Stimulated activated CD4-positive, alpha-beta T cell treated with anti-CD3 and anti-CD28 coated beads, Interleukin-2, amount 100 ng/mL, for 24 hours (primary cell): ENCODE data around the gene ZBTB1.
A peak's percentile ranks its signal among the peaks of the same experiment; 100 is the strongest.
"Not testable (repeated sequence)": the region's sequence is repeated elsewhere in the genome, so short reads cannot be mapped to it uniquely, and the experiment has no call there.

Experiments used
- DNase-seq, 2 donors: peaks; one replicate each; pipeline ENCODE4 v3.0.0-alpha.2; 2020

The ZBTB1 gene

GRCh38 chr14:64536488-64537245, 32.1 kb downstream of the ZBTB1 start:
- no peak for DNase-seq

- peak; percentile 93 to 97 for DNase-seq
Measured at GRCh38 chr14:64540208-64541202, 35.9 kb downstream of the ZBTB1 start, which contains the start of gene HSPA2. Gene HSPA2, plus strand, starts transcription at chr14:64540741. Its CDS starts 109 bp downstream, at chr14:64540850.

- DNase-seq, result peak in 1 of 2 donors; percentile 8
Measured at GRCh38 chr14:64541261-64541971, 36.8 kb downstream of the ZBTB1 start.

GRCh38 chr14:64541972-64542835, 37.6 kb downstream of the ZBTB1 start:
- peak in 1 of 2 donors; percentile 10 for DNase-seq

- DNase-seq, result no peak
Measured at GRCh38 chr14:64542836-64543201, 38.2 kb downstream of the ZBTB1 start.

- DNase-seq, result no peak
Measured at GRCh38 chr14:64544607-64545312, 40.2 kb downstream of the ZBTB1 start.

- DNase-seq, result no peak
Measured at GRCh38 chr14:64549016-64549415, 44.4 kb downstream of the ZBTB1 start.

- peak; percentile 47 to 63 for DNase-seq
Measured at GRCh38 chr14:64549791-64550620, 45.4 kb downstream of the ZBTB1 start, which contains the start of gene PPP1R36. Gene PPP1R36, plus strand, starts transcription at chr14:64549961. Its CDS starts 37 bp downstream, at chr14:64549998.

GRCh38 chr14:64550621-64551333, 46.2 kb downstream of the ZBTB1 start:
- no peak for DNase-seq

GRCh38 chr14:64554556-64554955, 50.0 kb downstream of the ZBTB1 start:
- DNase-seq, result no peak

- DNase-seq, result no peak
Measured at GRCh38 chr14:64556526-64556925, 52.0 kb downstream of the ZBTB1 start.

GRCh38 chr14:64558216-64558615, 53.6 kb downstream of the ZBTB1 start:
- not testable (repeated sequence) for DNase-seq

GRCh38 chr14:64561631-64562030, 57.1 kb downstream of the ZBTB1 start:
- DNase-seq, result no peak

- no peak for DNase-seq
Measured at GRCh38 chr14:64562436-64562835, 57.9 kb downstream of the ZBTB1 start.

GRCh38 chr14:64563696-64564095, 59.1 kb downstream of the ZBTB1 start:
- DNase-seq, result no peak

GRCh38 chr14:64566651-64567122, 62.1 kb downstream of the ZBTB1 start:
- no peak for DNase-seq

- no peak for DNase-seq
Measured at GRCh38 chr14:64569138-64569631, 64.6 kb downstream of the ZBTB1 start.

GRCh38 chr14:64569646-64570045, 65.1 kb downstream of the ZBTB1 start:
- DNase-seq, result not testable (repeated sequence)
